Naive thymus-derived CD4-positive, alpha-beta T cell (primary cell): Measurements from ENCODE around the gene PET100. TPM values are rescaled to one million over a fixed set of nuclear protein-coding genes. Genes with fewer than 3 reads are reported as not detected.

ENCODE experiments used
- ATAC-seq: fragments of 150-1000 bp; cut with Tn5 transposase; 2 replicates; pipeline ENCODE4 v1.10.0; 2021; ENCODE audit warnings: mild to moderate bottlenecking, moderate library complexity
- CTCF ChIA-PET: fragments of 350-600 bp; sonication (Branson Sonifier 250); formaldehyde crosslinking; loops from one replicate; lab custom pipeline; 2021; ENCODE audit warnings: antibody characterized with exemption; lab: Charles Lee
- POLR2A ChIA-PET: fragments of 350-600 bp; sonication (Branson Sonifier 250); formaldehyde crosslinking; loops from one replicate; lab custom pipeline; 2021; ENCODE audit warnings: antibody characterized with exemption, inconsistent platforms; lab: Charles Lee
- DNase-seq, 9 donors: peaks; one replicate each; pipeline versions ENCODE4 v3.0.0 to v3.0.0-alpha.2; 2020 to 2022; ENCODE audit warnings: mixed read lengths in 1 of 9
- H3K27ac ChIP-seq: one replicate; pipeline ENCODE4 v1.7.0; 2013; ENCODE audit warnings: mild to moderate bottlenecking, low read depth, low read length, moderate library complexity
- H3K27me3 ChIP-seq, 2 donors: one replicate each; pipeline ENCODE4 v1.7.0; 2013; ENCODE audit warnings: low read length in 2 of 2, mild to moderate bottlenecking in 2 of 2, moderate library complexity in 2 of 2; ENCODE audit not compliant: control insufficient read depth in 2 of 2, insufficient read depth in 2 of 2
- H3K36me3 ChIP-seq, 3 experiments: 1 replicate in 2 of 3; 2 replicates in 1 of 3; pipeline ENCODE4 v1.7.0; 2013; ENCODE audit warnings: low read length in 3 of 3, mild to moderate bottlenecking in 3 of 3, moderate library complexity in 1 of 3; ENCODE audit not compliant: insufficient read depth in 3 of 3, control insufficient read depth in 2 of 3
- H3K4me1 ChIP-seq, 2 donors: one replicate each; pipeline ENCODE4 v1.7.0; 2013; ENCODE audit warnings: low read length in 2 of 2, mild to moderate bottlenecking in 2 of 2, moderate library complexity in 1 of 2; ENCODE audit not compliant: control insufficient read depth in 2 of 2, insufficient read depth in 2 of 2
- H3K4me3 ChIP-seq: 2 replicates; pipeline ENCODE4 v1.7.0; 2013; ENCODE audit warnings: mild to moderate bottlenecking, low read length
- H3K9me3 ChIP-seq, 3 experiments: 1 replicate in 2 of 3; 2 replicates in 1 of 3; pipeline ENCODE4 v1.7.0; 2013; ENCODE audit warnings: low read length in 3 of 3; ENCODE audit not compliant: control insufficient read depth in 2 of 3
- H3K27ac Mint-ChIP-seq, 9 donors: one replicate each; pipeline ENCODE4 v1.8.0; 2020 to 2022; ENCODE audit warnings: mixed read lengths in 9 of 9, mild to moderate bottlenecking in 8 of 9, moderate library complexity in 5 of 9, inconsistent platforms in 2 of 9
- H3K27me3 Mint-ChIP-seq, 5 donors: one replicate each; pipeline ENCODE4 v1.8.0; 2021 to 2022; ENCODE audit warnings: mixed read lengths in 5 of 5, mild to moderate bottlenecking in 1 of 5
- H3K36me3 Mint-ChIP-seq, 5 donors: one replicate each; pipeline ENCODE4 v1.8.0; 2020 to 2022; ENCODE audit warnings: mixed read lengths in 5 of 5, mild to moderate bottlenecking in 3 of 5, inconsistent platforms in 1 of 5
- H3K4me1 Mint-ChIP-seq, 7 donors: one replicate each; pipeline ENCODE4 v1.8.0; 2020 to 2022; ENCODE audit warnings: mixed read lengths in 7 of 7, mild to moderate bottlenecking in 3 of 7, inconsistent platforms in 1 of 7
- H3K4me3 Mint-ChIP-seq, 10 donors: one replicate each; pipeline ENCODE4 v1.8.0; 2020 to 2022; ENCODE audit warnings: mild to moderate bottlenecking in 10 of 10, mixed read lengths in 10 of 10, moderate library complexity in 6 of 10, inconsistent platforms in 2 of 10
- H3K9me3 Mint-ChIP-seq, 11 donors: one replicate each; pipeline ENCODE4 v1.8.0; 2020 to 2022; ENCODE audit warnings: mixed read lengths in 11 of 11, mild to moderate bottlenecking in 4 of 11, inconsistent platforms in 1 of 11, moderate library complexity in 1 of 11
- intact Hi-C, 2 donors: fragments of 100-400 bp; cut with micrococcal nuclease; formaldehyde crosslinking; loops; one replicate each; pipeline ENCODE4 v1.15.1; 2023
- polyA plus RNA-seq, 2 donors: library from polyadenylated mRNA; unstranded; fragments of 300-500 nt; fragmentation: Illumina TruSeq; gene quantifications; one replicate each; pipeline ENCODE4 v1.2.3, GENCODE V29; 2021
- total RNA-seq, 6 experiments: library from RNA in 5 of 6; stranded (reverse) in 5 of 6; gene quantifications; 1 replicate in 5 of 6; 2 replicates in 1 of 6; pipeline ENCODE4 v1.2.3 and lab custom pipeline; 2021 to 2026

Gene PET100
- total and polyA plus RNA-seq, 7 experiments from 2014 or later = 112 to 274 (median 127) TPM

GRCh38 chr19:7624810-7625209, 4.8 kb upstream of the PET100 start:
- H3K4me3 Mint-ChIP-seq = no peak overlapping the region

DNA sequence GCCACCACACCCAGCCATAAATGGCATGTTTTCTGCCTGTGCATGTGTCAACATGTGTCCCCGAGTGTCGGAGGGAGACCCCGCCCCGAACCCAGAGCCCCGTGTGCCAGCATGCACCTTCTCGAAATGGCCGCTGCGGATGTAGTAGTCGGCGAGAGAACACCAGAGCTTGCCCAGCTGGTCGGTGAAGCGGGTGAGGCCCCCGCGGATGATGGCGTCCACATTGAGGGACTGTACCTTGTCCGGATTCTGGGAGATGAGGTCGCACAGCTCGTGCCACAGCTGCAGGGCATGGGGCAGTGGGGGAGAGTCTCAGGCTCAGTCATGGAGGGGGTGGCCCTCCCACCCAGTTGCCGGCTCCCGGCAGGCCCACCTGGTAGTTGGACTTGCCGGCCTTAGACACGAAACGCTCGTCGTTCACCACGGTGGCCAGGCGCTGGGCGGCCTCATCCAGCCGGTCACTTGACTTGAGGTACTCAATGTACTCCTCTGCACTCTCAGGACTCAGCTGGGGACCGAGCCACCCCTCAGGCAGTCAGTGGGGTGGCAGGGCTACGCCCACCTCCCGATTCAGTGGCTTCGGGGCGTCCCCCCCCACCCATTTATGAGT, 3.7 kb upstream of the PET100 start:
- peaks cover 0 to 3% (median 0%) of the 10 kb centered on the region in 11 donors for H3K9me3 Mint-ChIP-seq
- Histone ChIP-seq H3K4me1 (peaks cover 18 to 20% of the 10 kb centered on the region in 2 donors), H3K9me3 (no peaks in the 10 kb centered on the region), H3K4me3 (no peak overlapping the region), H3K27ac (no peak overlapping the region), H3K27me3 (no peaks in the 10 kb centered on the region), H3K36me3 (peaks cover 12 to 75% (median 30%) of the 10 kb centered on the region in 3 experiments)
- DNase-seq = no peak
- H3K36me3 Mint-ChIP-seq = peaks cover 9 to 28% (median 17%) of the 10 kb centered on the region in 5 donors
- POLR2A ChIA-PET = interaction anchor here (1.4 kb wide), 1 partner anchor 10 kb away, joined by 4 read pairs; no protein-coding TSS in a partner anchor
- no peaks in the 10 kb centered on the region for H3K27me3 Mint-ChIP-seq
- no peak overlapping the region for H3K4me3 Mint-ChIP-seq
- H3K4me1 Mint-ChIP-seq = peaks cover 25 to 41% (median 37%) of the 10 kb centered on the region in 7 donors
- CTCF ChIA-PET = no interaction called here
- no peak overlapping the region for H3K27ac Mint-ChIP-seq
- intact Hi-C loops = loop anchor here (5.0 kb wide), 2 partner anchors 296 to 381 kb away; partner anchors contain the start of genes ELAVL1 (in 1 of the 2) and SNAPC2 (in 1 of the 2)
- no peak for ATAC-seq

More at GRCh38 chr19:7624810-7625209, 4.8 kb upstream of the PET100 start:
- peaks cover 10 to 12% of the 10 kb centered on the region in 2 donors for H3K4me1 ChIP-seq
- ATAC-seq (no peak), DNase-seq (no peak)
- H3K36me3 Mint-ChIP-seq = peaks cover 9 to 28% (median 17%) of the 10 kb centered on the region in 5 donors
- ChIA-PET CTCF (interaction anchor here (1.5 kb wide), 1 partner anchor 56 kb away, joined by 3 read pairs; the partner anchor contains the start of gene TRAPPC5), POLR2A (interaction anchor here (1.4 kb wide), 1 partner anchor 11 kb away, joined by 4 read pairs; no protein-coding TSS in a partner anchor)
- intact Hi-C loops = loop anchor here (5.0 kb wide), 2 partner anchors 297 to 382 kb away; partner anchors contain the start of genes ELAVL1 (in 1 of the 2) and SNAPC2 (in 1 of the 2)
- H3K9me3 ChIP-seq = no peaks in the 10 kb centered on the region
- no peak overlapping the region for H3K27ac ChIP-seq
- no peak overlapping the region for H3K27ac Mint-ChIP-seq
- H3K4me3 ChIP-seq = no peak overlapping the region
- peaks cover 0 to 3% (median 0%) of the 10 kb centered on the region in 11 donors for H3K9me3 Mint-ChIP-seq
- H3K27me3 Mint-ChIP-seq = no peaks in the 10 kb centered on the region
- H3K27me3 ChIP-seq = no peaks in the 10 kb centered on the region
- H3K4me1 Mint-ChIP-seq = peaks cover 18 to 31% (median 27%) of the 10 kb centered on the region in 7 donors
- H3K36me3 ChIP-seq = peaks cover 12 to 85% (median 30%) of the 10 kb centered on the region in 3 experiments

- CTCF ChIA-PET = no interaction called here
- peaks cover 5 to 23% (median 11%) of the 10 kb centered on the region in 5 donors for H3K36me3 Mint-ChIP-seq
- POLR2A ChIA-PET = interaction anchor here (1.0 kb wide), 1 partner anchor 12 kb away, joined by 3 read pairs; no protein-coding TSS in a partner anchor
Observed at GRCh38 chr19:7627166-7627565, 2.4 kb upstream of the PET100 start.

GRCh38 chr19:7628589-7629311, 843 bp upstream of the PET100 start:
- Histone ChIP-seq H3K27me3 (no peaks in the 10 kb centered on the region), H3K4me3 (peak overlapping the region; percentile 89), H3K27ac (peak overlapping the region; percentile 92), H3K4me1 (peaks cover 19 to 21% of the 10 kb centered on the region in 2 donors), H3K9me3 (no peaks in the 10 kb centered on the region), H3K36me3 (peaks cover 0 to 60% (median 11%) of the 10 kb centered on the region in 3 experiments)
- Mint-ChIP-seq H3K4me3 (peak overlapping the region; percentile 87 to 100 (median 98)), H3K27ac (peak overlapping the region; percentile 96 to 100 (median 99)), H3K4me1 (peaks cover 25 to 53% (median 38%) of the 10 kb centered on the region in 7 donors), H3K27me3 (no peaks in the 10 kb centered on the region), H3K9me3 (peaks cover 0 to 3% (median 0%) of the 10 kb centered on the region in 11 donors), H3K36me3 (peaks cover 0 to 14% (median 6%) of the 10 kb centered on the region in 5 donors)
- intact Hi-C loops = loop anchor here (1.0 to 5.0 kb wide), 10 partner anchors 9 to 379 kb away; partner anchors contain the start of genes MAP2K7 (in 2 of the 2), PNPLA6 (in 2 of the 2), SNAPC2 (in 2 of the 2) and STXBP2 (in 2 of the 2)
- ChIA-PET POLR2A (interaction anchor here (0.5 to 2.5 kb wide), 11 partner anchors 10 to 788 kb away, joined by 3 to 15 read pairs (median 6); partner anchors contain the start of genes ARHGEF18, MCOLN1, TIMM44 and TRAPPC5), CTCF (interaction anchor here (1.5 kb wide), 1 partner anchor 172 kb away, joined by 3 read pairs; no protein-coding TSS in a partner anchor)
- ATAC-seq = no peak
- DNase-seq = no peak

More at GRCh38 chr19:7627166-7627565, 2.4 kb upstream of the PET100 start:
- H3K4me1 ChIP-seq = peaks cover 19 to 21% of the 10 kb centered on the region in 2 donors
- no peaks in the 10 kb centered on the region for H3K9me3 ChIP-seq
- DNase-seq = no peak
- Mint-ChIP-seq H3K27ac (peak overlapping the region in 2 of 9 donors; percentile 47 to 51), H3K9me3 (peaks cover 0 to 3% (median 0%) of the 10 kb centered on the region in 11 donors), H3K27me3 (no peaks in the 10 kb centered on the region), H3K4me3 (peak overlapping the region in 5 of 10 donors; percentile 30 to 100 (median 57)), H3K4me1 (peaks cover 25 to 53% (median 38%) of the 10 kb centered on the region in 7 donors)
- intact Hi-C loops = loop anchor here (5.0 kb wide), 2 partner anchors 295 to 380 kb away; partner anchors contain the start of genes ELAVL1 (in 1 of the 2) and SNAPC2 (in 1 of the 2)
- H3K27me3 ChIP-seq = no peaks in the 10 kb centered on the region
- H3K36me3 ChIP-seq = peaks cover 9 to 68% (median 23%) of the 10 kb centered on the region in 3 experiments
- no peak overlapping the region for H3K4me3 ChIP-seq
- no peak for ATAC-seq
- no peak overlapping the region for H3K27ac ChIP-seq

GRCh38 chr19:7631577-7631976, 2.0 kb downstream of the PET100 start:
- DNase-seq (no peak), ATAC-seq (no peak)
- POLR2A ChIA-PET = interaction anchor here (1.0 to 1.1 kb wide), 2 partner anchors 9 to 11 kb away, joined by 3 to 5 read pairs; no protein-coding TSS in a partner anchor
- Histone ChIP-seq H3K4me1 (peaks cover 29% of the 10 kb centered on the region in 2 donors), H3K27me3 (no peaks in the 10 kb centered on the region), H3K36me3 (peaks cover 0 to 32% (median 6%) of the 10 kb centered on the region in 3 experiments), H3K27ac (no peak overlapping the region), H3K4me3 (no peak overlapping the region), H3K9me3 (no peaks in the 10 kb centered on the region)
- CTCF ChIA-PET = interaction anchor here (0.6 kb wide), 1 partner anchor 251 kb away, joined by 3 read pairs; no protein-coding TSS in a partner anchor
- H3K27ac Mint-ChIP-seq = peak overlapping the region in 2 of 9 donors; percentile 9 to 43
- H3K4me1 Mint-ChIP-seq = peaks cover 32 to 70% (median 49%) of the 10 kb centered on the region in 7 donors
- H3K27me3 Mint-ChIP-seq = no peaks in the 10 kb centered on the region
- peaks cover 0 to 3% (median 0%) of the 10 kb centered on the region in 11 donors for H3K9me3 Mint-ChIP-seq
- intact Hi-C loops = no loop called here
- H3K36me3 Mint-ChIP-seq = peaks cover 0 to 14% (median 6%) of the 10 kb centered on the region in 5 donors
- H3K4me3 Mint-ChIP-seq = peak overlapping the region in 5 of 10 donors; percentile 19 to 69 (median 21)
